GM21825 (cell line): ENCODE data around the gene KRTAP10-1.

Experiments used
- ATAC-seq: cut with Tn5 transposase; IDR thresholded peaks from one replicate; pipeline ENCODE4 v1.9.1; 2021; ENCODE audit warnings: mild to moderate bottlenecking, moderate library complexity; ENCODE audit not compliant: unreplicated experiment

Gene KRTAP10-1

GRCh38 chr21:44519346-44520325 is 20.4 kb downstream of the KRTAP10-1 start:
- no peak for ATAC-seq

- ATAC-seq, result no peak
Measured at GRCh38 chr21:44518686-44519085, 21.3 kb downstream of the KRTAP10-1 start.

GRCh38 chr21:44517175-44517899 is 22.7 kb downstream of the KRTAP10-1 start:
- no peak for ATAC-seq

GRCh38 chr21:44516828-44517174 is 23.2 kb downstream of the KRTAP10-1 start:
- ATAC-seq, result no peak

GRCh38 chr21:44516342-44516741 is 23.7 kb downstream of the KRTAP10-1 start:
- no peak for ATAC-seq

GRCh38 chr21:44515359-44516165 is 24.4 kb downstream of the KRTAP10-1 start:
- ATAC-seq, result no peak

- no peak for ATAC-seq
Measured at GRCh38 chr21:44514746-44515358, 25.1 kb downstream of the KRTAP10-1 start.

- ATAC-seq, result no peak
Measured at GRCh38 chr21:44514218-44514520, 25.8 kb downstream of the KRTAP10-1 start.

- no peak for ATAC-seq
Measured at GRCh38 chr21:44513389-44514217, 26.4 kb downstream of the KRTAP10-1 start.

- ATAC-seq, result no peak
Measured at GRCh38 chr21:44512496-44513388, 27.3 kb downstream of the KRTAP10-1 start.

GRCh38 chr21:44511938-44512275 is 28.1 kb downstream of the KRTAP10-1 start:
- no peak for ATAC-seq

- no peak for ATAC-seq
Measured at GRCh38 chr21:44511219-44511937, 28.6 kb downstream of the KRTAP10-1 start.

- ATAC-seq, result no peak
Measured at GRCh38 chr21:44510508-44511218, 29.3 kb downstream of the KRTAP10-1 start.

- ATAC-seq, result no peak
Measured at GRCh38 chr21:44510109-44510507, 29.9 kb downstream of the KRTAP10-1 start.

- no peak for ATAC-seq
Measured at GRCh38 chr21:44509539-44509938, 30.5 kb downstream of the KRTAP10-1 start.

- no peak for ATAC-seq
Measured at GRCh38 chr21:44508711-44509445, 31.1 kb downstream of the KRTAP10-1 start.

GRCh38 chr21:44508426-44508710 is 31.6 kb downstream of the KRTAP10-1 start:
- ATAC-seq, result no peak
